Loucy (cell line): Measurements from ENCODE around the gene DEXI.

Experiments
- H2AFZ ChIP-seq: fragments of 200-600 bp; sonication (generic); 2 replicates; pipeline ENCODE4 v1.6.0; 2016; ENCODE audit warnings: antibody characterized with exemption, mild to moderate bottlenecking, low read length, moderate library complexity
- H3F3A ChIP-seq: fragments of 200-600 bp; 2 replicates; pipeline ENCODE4 v1.6.0; 2016; ENCODE audit warnings: antibody characterized with exemption, low read depth, mild to moderate bottlenecking
- H3K27me3 ChIP-seq: fragments of 200-600 bp; sonication (generic); 2 replicates; pipeline ENCODE4 v1.6.1; 2014; ENCODE audit warnings: low read length, mild to moderate bottlenecking; ENCODE audit not compliant: insufficient read depth, poor library complexity, severe bottlenecking
- H3K36me3 ChIP-seq: fragments of 200-600 bp; sonication (generic); 2 replicates; pipeline ENCODE4 v1.6.1; 2016; ENCODE audit warnings: low read length; ENCODE audit not compliant: insufficient read depth
- H3K4me1 ChIP-seq: fragments of 200-600 bp; sonication (generic); 2 replicates; pipeline ENCODE4 v1.5.1; 2014; ENCODE audit warnings: low read length, mild to moderate bottlenecking; ENCODE audit not compliant: insufficient read depth, poor library complexity, severe bottlenecking
- H3K4me2 ChIP-seq: fragments of 200-600 bp; sonication (generic); 2 replicates; pipeline ENCODE4 v1.6.0; 2014; ENCODE audit warnings: antibody characterized with exemption, low read length, low read depth, mild to moderate bottlenecking; ENCODE audit not compliant: poor library complexity, severe bottlenecking
- H3K4me3 ChIP-seq: fragments of 200-600 bp; sonication (generic); 2 replicates; pipeline ENCODE4 v1.5.1; 2014; ENCODE audit warnings: low read length, mild to moderate bottlenecking, mixed read lengths; ENCODE audit not compliant: poor library complexity, severe bottlenecking
- H3K79me2 ChIP-seq: fragments of 200-600 bp; sonication (generic); 2 replicates; pipeline ENCODE4 v1.6.1; 2014; ENCODE audit warnings: low read length; ENCODE audit not compliant: insufficient read depth
- H3K9ac ChIP-seq: fragments of 200-600 bp; sonication (generic); 2 replicates; pipeline ENCODE4 v1.6.0; 2014; ENCODE audit warnings: mild to moderate bottlenecking, low read depth, low read length, moderate library complexity; ENCODE audit not compliant: poor library complexity, severe bottlenecking
- H3K9me2 ChIP-seq: fragments of 200-600 bp; sonication (generic); replicated peaks from 2 replicates; pipeline ENCODE4 v1.6.1; 2016; ENCODE audit warnings: low read depth, low read length, mixed read lengths
- H3K9me3 ChIP-seq: fragments of 200-600 bp; sonication (generic); 2 replicates; pipeline ENCODE4 v1.6.1; 2014; ENCODE audit warnings: mild to moderate bottlenecking, antibody characterized with exemption, low read length, low read depth; ENCODE audit not compliant: insufficient read depth
- H4K20me1 ChIP-seq: fragments of 200-600 bp; sonication (generic); 2 replicates; pipeline ENCODE4 v1.6.0; 2014; ENCODE audit warnings: antibody characterized with exemption, low read length, mild to moderate bottlenecking; ENCODE audit not compliant: insufficient read depth, poor library complexity, severe bottlenecking
- EZH2phosphoT487 ChIP-seq: fragments of 200-600 bp; IDR thresholded peaks from 2 replicates; pipeline ENCODE4 v1.6.1; 2018; ENCODE audit warnings: antibody characterized with exemption, mild to moderate bottlenecking, moderate library complexity, borderline replicate concordance
- TF ChIP-seq, protein P1 (sequence below): fragments of 200-600 bp; sonication (generic); conservative IDR thresholded peaks from 2 replicates; pipeline ENCODE4 v1.5.1; 2014; ENCODE audit warnings: mild to moderate bottlenecking, antibody characterized with exemption, low read length

DEXI gene

DNA sequence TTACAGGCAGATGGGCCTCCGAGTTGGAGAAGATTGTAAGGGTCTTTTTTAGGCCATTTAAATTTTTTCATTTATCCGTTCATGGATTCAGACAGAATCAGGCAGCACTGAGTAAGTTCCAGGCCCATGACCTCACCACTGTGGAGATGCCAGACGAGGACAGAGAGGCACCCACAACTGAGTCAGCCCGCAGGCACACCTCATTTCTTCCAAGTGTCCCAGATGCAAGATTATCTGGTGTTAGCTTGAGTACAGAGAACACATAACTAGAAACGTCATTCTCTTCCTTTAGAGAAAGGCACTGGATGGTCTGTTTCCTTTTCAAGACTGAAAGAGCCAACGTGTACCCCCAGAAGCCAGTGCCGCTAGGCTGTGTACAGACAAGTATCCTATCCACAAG is 19.0 kb upstream of the DEXI start:
- Histone ChIP-seq H3K9me2 (no peaks in the 10 kb centered on the region), H2AFZ (no peak overlapping the region), H3K36me3 (peaks cover 18% of the 10 kb centered on the region; the same call in 1 of the 2 replicates), H3K9me3 (no peaks in the 10 kb centered on the region), H3K27me3 (no peaks in the 10 kb centered on the region), H3K9ac (no peak overlapping the region), H3K4me2 (no peak overlapping the region), H3K4me3 (no peak overlapping the region), H3K4me1 (peaks cover 12% of the 10 kb centered on the region), H4K20me1 (no peaks in the 10 kb centered on the region), H3F3A (no peaks in the 10 kb centered on the region), H3K79me2 (no peaks in the 10 kb centered on the region)
- TF ChIP-seq, protein P1, sequence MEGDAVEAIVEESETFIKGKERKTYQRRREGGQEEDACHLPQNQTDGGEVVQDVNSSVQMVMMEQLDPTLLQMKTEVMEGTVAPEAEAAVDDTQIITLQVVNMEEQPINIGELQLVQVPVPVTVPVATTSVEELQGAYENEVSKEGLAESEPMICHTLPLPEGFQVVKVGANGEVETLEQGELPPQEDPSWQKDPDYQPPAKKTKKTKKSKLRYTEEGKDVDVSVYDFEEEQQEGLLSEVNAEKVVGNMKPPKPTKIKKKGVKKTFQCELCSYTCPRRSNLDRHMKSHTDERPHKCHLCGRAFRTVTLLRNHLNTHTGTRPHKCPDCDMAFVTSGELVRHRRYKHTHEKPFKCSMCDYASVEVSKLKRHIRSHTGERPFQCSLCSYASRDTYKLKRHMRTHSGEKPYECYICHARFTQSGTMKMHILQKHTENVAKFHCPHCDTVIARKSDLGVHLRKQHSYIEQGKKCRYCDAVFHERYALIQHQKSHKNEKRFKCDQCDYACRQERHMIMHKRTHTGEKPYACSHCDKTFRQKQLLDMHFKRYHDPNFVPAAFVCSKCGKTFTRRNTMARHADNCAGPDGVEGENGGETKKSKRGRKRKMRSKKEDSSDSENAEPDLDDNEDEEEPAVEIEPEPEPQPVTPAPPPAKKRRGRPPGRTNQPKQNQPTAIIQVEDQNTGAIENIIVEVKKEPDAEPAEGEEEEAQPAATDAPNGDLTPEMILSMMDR = no peak
- no peak for TF ChIP-seq EZH2phosphoT487

DNA sequence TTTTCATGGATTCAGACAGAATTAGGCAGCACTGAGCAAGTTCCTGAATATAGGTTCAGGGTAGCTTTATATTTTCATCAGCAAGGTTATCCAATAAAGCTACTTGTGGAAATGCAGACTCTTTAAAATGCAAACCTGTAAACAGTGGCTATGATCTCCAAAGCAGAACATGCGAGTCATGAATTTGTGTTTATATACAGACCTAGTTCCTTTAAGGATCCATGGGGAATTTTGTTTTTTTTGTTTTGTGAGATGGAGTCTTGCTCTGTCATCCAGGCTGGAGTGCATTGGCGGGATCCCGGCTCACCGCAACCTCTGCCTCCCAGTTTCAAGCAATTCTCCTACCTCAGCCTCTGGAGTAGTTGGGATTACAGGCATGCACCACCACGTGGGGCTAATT is 16.9 kb upstream of the DEXI start:
- H3K9me2 ChIP-seq = no peaks in the 10 kb centered on the region
- no peaks in the 10 kb centered on the region for H3K9me3 ChIP-seq
- H3K9ac ChIP-seq = no peak overlapping the region
- no peaks in the 10 kb centered on the region for H4K20me1 ChIP-seq
- peaks cover 6% of the 10 kb centered on the region; the same call in 1 of the 2 replicates for H3K79me2 ChIP-seq
- H3K4me2 ChIP-seq = no peak overlapping the region
- H3K4me1 ChIP-seq = peaks cover 7% of the 10 kb centered on the region
- no peak overlapping the region for H2AFZ ChIP-seq
- H3F3A ChIP-seq = no peaks in the 10 kb centered on the region
- no peaks in the 10 kb centered on the region for H3K27me3 ChIP-seq
- no peak overlapping the region for H3K4me3 ChIP-seq
- H3K36me3 ChIP-seq = peaks cover 18% of the 10 kb centered on the region; the same call in 1 of the 2 replicates
- TF ChIP-seq, protein P1 = no peak

DNA sequence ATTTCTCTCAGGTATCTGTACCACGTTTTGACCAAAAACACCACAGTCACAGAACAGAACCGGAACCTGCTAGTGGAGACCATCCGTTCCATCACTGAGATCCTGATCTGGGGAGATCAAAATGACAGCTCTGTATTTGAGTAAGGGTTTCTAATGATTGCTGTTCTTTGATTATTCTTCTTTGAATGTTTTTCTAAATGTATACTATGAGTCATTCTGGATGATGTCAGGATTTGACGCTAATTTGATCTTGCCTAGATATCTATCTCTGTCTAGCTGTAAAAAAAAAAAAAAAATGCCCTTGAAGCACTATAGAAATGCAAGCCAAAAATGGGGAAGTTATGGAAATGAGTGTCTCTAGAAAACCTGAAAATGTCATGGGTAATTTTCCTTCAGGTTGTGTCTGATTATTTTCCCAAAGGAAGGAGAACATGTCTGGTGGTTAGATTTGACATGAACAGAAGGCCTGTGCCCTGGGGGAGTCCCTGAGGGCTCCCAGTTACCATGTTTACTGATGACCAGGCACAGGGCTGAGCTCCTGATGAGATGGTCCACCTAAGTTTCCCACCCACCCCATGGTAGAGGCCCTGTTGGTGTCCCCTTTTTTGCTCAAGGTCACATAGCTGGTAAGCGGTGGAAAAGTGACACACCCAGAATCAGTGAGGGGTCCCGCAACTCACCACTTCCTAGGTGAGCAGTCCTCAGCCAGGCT is 15.7 kb upstream of the DEXI start:
- Histone ChIP-seq H3F3A (no peaks in the 10 kb centered on the region), H3K4me2 (no peak overlapping the region), H3K9me3 (no peaks in the 10 kb centered on the region), H3K4me1 (peaks cover 10% of the 10 kb centered on the region), H3K9ac (no peak overlapping the region), H4K20me1 (no peaks in the 10 kb centered on the region), H3K9me2 (no peaks in the 10 kb centered on the region), H2AFZ (no peak overlapping the region), H3K4me3 (no peak overlapping the region), H3K27me3 (no peaks in the 10 kb centered on the region), H3K79me2 (peaks cover 6% of the 10 kb centered on the region; the same call in 1 of the 2 replicates), H3K36me3 (peaks cover 8% of the 10 kb centered on the region; the same call in 1 of the 2 replicates)
- no peak for TF ChIP-seq EZH2phosphoT487
- TF ChIP-seq, protein P1 = no peak
